GM12878 (cell line): ENCODE results near the gene KNSTRN. TPM values are rescaled to one million over a fixed set of nuclear protein-coding genes. Genes with fewer than 3 reads are reported as not detected.

ENCODE experiments used
- ATAC-seq: fragments of 200-7000 bp; cut with Tn5 transposase; 3 replicates; pipeline ENCODE4 v1.9.1; 2020; ENCODE audit warnings: mild to moderate bottlenecking, moderate library complexity
- BruUV-seq: library from RNA; stranded (reverse); fragments of 400-500 nt; replicated peaks from 2 replicates; lab custom pipeline; 2021; lab: Mats Ljungman, UMichigan
- CTCF ChIA-PET: fragments of 300-600 bp; sonication (Branson Sonifier 250); formaldehyde crosslinking; extraction: SDS; loops from one replicate; lab custom pipeline; 2021; ENCODE audit warnings: inconsistent platforms; lab: Yijun Ruan, JAX
- POLR2A ChIA-PET: fragments of 350-600 bp; formaldehyde crosslinking; extraction: SDS; loops from one replicate; lab custom pipeline; 2021; ENCODE audit warnings: inconsistent platforms; lab: Charles Lee
- RAD21 ChIA-PET: fragments of 300-600 bp; sonication (Branson Sonifier 250); formaldehyde crosslinking; loops from one replicate; lab custom pipeline; 2023; ENCODE audit warnings: antibody characterized with exemption; ENCODE audit not compliant: unreplicated experiment; lab: Charles Lee
- SMC1A ChIA-PET: fragments of 300-600 bp; sonication (Branson Sonifier 250); formaldehyde crosslinking; loops from one replicate; lab custom pipeline; 2023; ENCODE audit not compliant: unreplicated experiment, uncharacterized antibody; lab: Charles Lee
- DNase-seq: peaks from one replicate; pipeline ENCODE4 v3.0.0-alpha.2; 2011; ENCODE audit warnings: low read depth, low spot score
- FAIRE-seq: peaks from 3 replicates; lab custom pipeline; 2011; peaks lifted over from hg19 to GRCh38; lab: Jason Lieb, UNC
- H2AFZ ChIP-seq: 2 replicates; pipeline ENCODE4 v1.6.0; 2011; ENCODE audit warnings: low read depth, low read length, control low read depth; ENCODE audit not compliant: control insufficient read depth
- H3K27ac ChIP-seq: 2 replicates; pipeline ENCODE4 v1.5.1; 2011; ENCODE audit warnings: control low read depth; ENCODE audit not compliant: control insufficient read depth, insufficient read depth
- H3K27me3 ChIP-seq, 2 experiments: replicated peaks in 1 of 2; 2 replicates each; pipeline versions ENCODE4 v1.6.0 to v1.6.1; 2011; ENCODE audit warnings: low read length in 1 of 2; ENCODE audit not compliant: control insufficient read depth in 2 of 2, insufficient read depth in 2 of 2
- H3K36me3 ChIP-seq, 2 experiments: 2 replicates each; pipeline ENCODE4 v1.5.1; 2011; ENCODE audit warnings: low read length in 1 of 2; ENCODE audit not compliant: control insufficient read depth in 2 of 2, insufficient read depth in 2 of 2
- H3K4me1 ChIP-seq: 2 replicates; pipeline ENCODE4 v1.6.1; 2011; ENCODE audit warnings: mild to moderate bottlenecking, low read length, moderate library complexity, mixed read lengths; ENCODE audit not compliant: control insufficient read depth, insufficient read depth
- H3K4me2 ChIP-seq: 2 replicates; pipeline ENCODE4 v1.6.0; 2011; ENCODE audit warnings: control low read depth; ENCODE audit not compliant: control insufficient read depth, insufficient read depth
- H3K4me3 ChIP-seq: fragments of 200-600 bp; sonication (generic); 2 replicates; pipeline ENCODE4 v1.5.1; 2016
- H3K79me2 ChIP-seq: 2 replicates; pipeline ENCODE4 v1.6.0; 2011; ENCODE audit warnings: low read length; ENCODE audit not compliant: control insufficient read depth, insufficient read depth
- H3K9ac ChIP-seq: 2 replicates; pipeline ENCODE4 v1.8.0; 2011; ENCODE audit warnings: low read length, control low read depth, mixed read lengths; ENCODE audit not compliant: control insufficient read depth, insufficient read depth
- H3K9me3 ChIP-seq: replicated peaks from 3 replicates; pipeline ENCODE4 v1.5.1; 2011; ENCODE audit warnings: mild to moderate bottlenecking, low read length; ENCODE audit not compliant: control insufficient read depth, insufficient read depth
- H4K20me1 ChIP-seq: 2 replicates; pipeline ENCODE4 v1.6.0; 2011; ENCODE audit not compliant: control insufficient read depth, insufficient read depth
- HDGF ChIP-seq: fragments of 450-650 bp; IDR thresholded peaks from 2 replicates; pipeline ENCODE4 v1.6.1; 2016; ENCODE audit warnings: antibody characterized with exemption
- JUND ChIP-seq: IDR thresholded peaks from 2 replicates; pipeline ENCODE4 v1.6.1; 2012; ENCODE audit warnings: low read depth, mild to moderate bottlenecking, low read length, improper control_type of control experiment, moderate library complexity
- SMAD1 ChIP-seq: fragments of 450-650 bp; IDR thresholded peaks from 2 replicates; pipeline ENCODE4 v1.6.1; 2018; ENCODE audit warnings: mild to moderate bottlenecking, low read depth; ENCODE audit not compliant: partially characterized antibody
- SRF ChIP-seq, 2 experiments: IDR thresholded peaks; 2 replicates each; pipeline ENCODE4 v1.6.1; 2011; ENCODE audit warnings: low read depth in 2 of 2, low read length in 2 of 2, mild to moderate bottlenecking in 1 of 2, moderate library complexity in 1 of 2
- TBL1XR1 ChIP-seq: IDR thresholded peaks from 2 replicates; pipeline ENCODE4 v1.6.1; 2012; ENCODE audit warnings: low read depth, low read length, improper control_type of control experiment
- TCF7 ChIP-seq: IDR thresholded peaks from 2 replicates; pipeline ENCODE4 v1.6.1; 2014; ENCODE audit warnings: antibody characterized with exemption, borderline replicate concordance
- ZBED1 ChIP-seq: IDR thresholded peaks from 2 replicates; pipeline ENCODE4 v1.6.1; 2016; ENCODE audit warnings: borderline replicate concordance
- ZNF384 ChIP-seq: IDR thresholded peaks from 2 replicates; pipeline ENCODE4 v1.6.1; 2012; ENCODE audit warnings: low read depth, mild to moderate bottlenecking, low read length, improper control_type of control experiment, borderline replicate concordance
- WGBS: methylation state at CpG from one replicate; pipeline ENCODE4 v1.1.6; 2016; ENCODE audit warnings: low lambda C conversion rate; ENCODE audit not compliant: insufficient replicate concordance, insufficient coverage; ENCODE audit errors: missing lambda C conversion rate; 5-methylcytosine and 5-hydroxymethylcytosine counted together
- in situ Hi-C: fragments of 300-500 bp; cut with MboI; formaldehyde crosslinking; loops from 9 replicates; pipeline ENCODE4 v1.14.3; 2018; ENCODE audit warnings: mixed read lengths
- intact Hi-C: fragments of 100-400 bp; cut with micrococcal nuclease; formaldehyde crosslinking; loops from one replicate; pipeline ENCODE4 v1.14.2; 2022; ENCODE audit not compliant: unreplicated experiment
- polyA plus RNA-seq, 11 experiments: library from polyadenylated mRNA; depleted of rRNA in 4 of 11; unstranded in 6 of 11; stranded (reverse) in 5 of 11; fragments of >200 nt; fragmentation: Nextera tagmentation in 4 of 11; fragmentation: Illumina TruSeq in 1 of 11; extraction: Ambion mirVana in 4 of 11; extraction: Trizol in 1 of 11; gene quantifications; 1 replicate in 1 of 11; 2 replicates in 10 of 11; pipeline versions ENCODE4 v1.2.1 to v1.2.3, GENCODE V29; 2011 to 2016; ENCODE audit warnings: inconsistent platforms in 2 of 11, missing spikeins in 2 of 11, low read depth in 1 of 11
- total RNA-seq, 4 experiments: library from RNA; depleted of rRNA in 3 of 4; stranded (reverse); fragments of >200 nt in 3 of 4; fragmentation: Illumina TruSeq in 1 of 4; extraction: Trizol in 1 of 4; gene quantifications; 2 replicates each; pipeline versions ENCODE4 v1.2.1 to v1.2.3, GENCODE V29; 2013 to 2021
- TF ChIP-seq, protein P1 (sequence below): IDR thresholded peaks from 2 replicates; pipeline ENCODE4 v1.6.1; 2011; ENCODE audit warnings: low read depth, mild to moderate bottlenecking, low read length, moderate library complexity, borderline replicate concordance; ENCODE audit errors: extremely low read depth
- TF ChIP-seq, protein P2 (sequence below): IDR thresholded peaks from 2 replicates; pipeline ENCODE4 v1.6.1; 2011; ENCODE audit warnings: mild to moderate bottlenecking, low read depth, low read length, moderate library complexity; ENCODE audit not compliant: insufficient replicate concordance
- TF ChIP-seq, protein P3 (sequence below): fragments of 150-350 bp; IDR thresholded peaks from 2 replicates; pipeline ENCODE4 v1.6.1; 2014; ENCODE audit warnings: mild to moderate bottlenecking, low read depth, low read length

Gene KNSTRN
- total and polyA plus RNA-seq, 10 of the 15 experiments (the other 5 are each of a cell fraction or from before 2014, with no cell fraction given), result 30.3 to 72.1 (median 47.1) TPM

DNA sequence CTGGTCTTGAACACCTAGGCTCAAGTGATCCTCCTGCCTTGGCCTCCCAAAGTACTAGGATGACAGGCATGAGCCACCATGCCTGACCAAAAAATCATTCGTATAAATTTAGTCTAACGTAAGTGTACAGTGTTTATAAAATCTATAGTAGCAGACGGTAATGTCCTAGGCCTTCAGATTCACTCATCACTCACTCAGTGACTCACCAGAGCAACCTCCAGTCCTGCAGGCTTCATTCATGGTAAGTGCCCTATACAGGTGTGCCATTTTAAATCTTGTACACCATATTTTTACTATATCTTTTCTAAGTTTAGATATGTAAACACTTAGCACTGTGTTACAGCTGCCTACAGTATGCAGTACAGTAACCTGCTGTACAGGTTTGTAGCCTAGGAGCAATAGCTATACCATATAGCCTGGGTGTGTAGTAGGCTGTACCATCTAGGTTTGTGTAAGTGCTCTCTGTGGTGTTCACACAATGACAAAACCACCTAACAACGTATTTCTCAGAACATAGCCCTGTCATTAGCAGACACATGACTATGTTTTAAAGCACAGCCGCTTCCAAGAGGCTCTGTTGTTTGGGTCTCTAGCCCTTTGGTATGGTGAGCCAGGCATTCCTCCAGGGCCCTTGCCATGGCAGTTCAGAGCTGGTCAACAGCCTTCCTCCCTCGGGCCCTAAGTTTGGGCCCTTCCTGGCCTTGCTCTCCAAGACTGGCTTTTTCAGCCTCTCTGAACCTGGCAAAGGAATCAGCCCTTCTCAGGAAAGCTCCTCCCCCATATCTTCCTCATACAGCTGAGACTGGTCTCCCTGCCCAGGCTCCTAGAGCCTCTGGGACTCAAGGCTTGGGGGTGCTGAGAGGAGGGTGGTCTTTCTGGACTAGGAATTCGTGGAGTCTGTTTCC lies 39.9 kb upstream of the KNSTRN start:
- Histone ChIP-seq H3K27ac (no peak overlapping the region), H3K27me3 (no peaks in the 10 kb centered on the region; a peak in 1 of 4 replicates), H3K4me1 (no peaks in the 10 kb centered on the region), H3K4me3 (no peak overlapping the region), H4K20me1 (no peaks in the 10 kb centered on the region), H3K9ac (no peak overlapping the region), H3K4me2 (no peak overlapping the region), H3K9me3 (no peaks in the 10 kb centered on the region), H3K36me3 (no peaks in the 10 kb centered on the region), H2AFZ (no peak overlapping the region), H3K79me2 (no peaks in the 10 kb centered on the region)
- ChIA-PET RAD21 (interaction anchor here (0.6 to 3.4 kb wide), 5 partner anchors 63 to 162 kb away, joined by 3 to 17 read pairs (median 4); partner anchors contain the start of gene IVD), CTCF (interaction anchor here (0.8 to 13.7 kb wide), 22 partner anchors 8 to 178 kb away, joined by 3 to 336 read pairs (median 4); partner anchors contain the start of genes INAFM2, KNSTRN, PHGR1 and PLCB2), SMC1A (interaction anchor here (0.7 to 1.5 kb wide), 4 partner anchors 23 to 80 kb away, joined by 3 read pairs; no protein-coding TSS in a partner anchor), POLR2A (no interaction called here)
- intact Hi-C loops (loop anchor here (10.0 kb wide), 1 partner anchor 162 kb away; no protein-coding TSS in a partner anchor), in situ Hi-C loops (no loop called here)
- no peak for TF ChIP-seq ZNF384
- no peak for TF ChIP-seq ZBED1
- ATAC-seq (no peak), DNase-seq (no peak), FAIRE-seq (no peak)
- BruUV-seq, result no TSS peak
- 19% methylated on average over 7 of the region's 7 CpGs for WGBS

DNA sequence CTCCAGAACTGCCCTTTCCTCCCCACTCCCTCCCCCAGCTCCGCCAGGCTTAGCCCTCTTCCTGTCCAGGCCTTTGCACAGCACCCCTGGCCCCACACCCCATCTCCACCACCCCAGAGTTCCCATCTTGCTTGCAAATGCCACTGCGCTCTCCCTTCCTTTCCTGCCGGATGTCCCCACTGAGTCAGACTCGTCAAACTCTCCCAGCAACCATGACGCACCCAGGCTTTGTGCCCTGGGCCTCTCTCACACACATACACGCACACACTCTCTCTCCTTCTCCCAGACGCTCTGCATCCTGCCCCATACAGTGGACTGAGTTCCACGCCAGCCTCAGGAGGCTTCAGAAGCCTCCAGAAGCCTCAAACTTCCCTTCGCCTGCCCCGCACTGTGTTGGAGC lies 39.0 kb upstream of the KNSTRN start:
- no peak overlapping the region for H3K4me3 ChIP-seq
- no peaks in the 10 kb centered on the region for H3K9me3 ChIP-seq
- H3K27ac ChIP-seq, result no peak overlapping the region
- DNase-seq, result no peak
- POLR2A ChIA-PET, result no interaction called here
- 22% methylated on average over 9 of the region's 10 CpGs for WGBS
- H3K4me1 ChIP-seq, result no peaks in the 10 kb centered on the region
- intact Hi-C loops (loop anchor here (10.0 kb wide), 1 partner anchor 161 kb away; no protein-coding TSS in a partner anchor), in situ Hi-C loops (no loop called here)
- H3K9ac ChIP-seq, result no peak overlapping the region
- no peaks in the 10 kb centered on the region for H3K36me3 ChIP-seq
- no peaks in the 10 kb centered on the region for H3K79me2 ChIP-seq
- no peak for ATAC-seq
- H4K20me1 ChIP-seq, result no peaks in the 10 kb centered on the region
- CTCF ChIA-PET, result interaction anchor here (0.8 to 13.7 kb wide), 16 partner anchors 9 to 177 kb away, joined by 3 to 336 read pairs (median 6); partner anchors contain the start of genes INAFM2, IVD and PLCB2
- SMC1A ChIA-PET, result interaction anchor here (0.6 to 1.5 kb wide), 5 partner anchors 23 to 207 kb away, joined by 3 to 7 read pairs (median 3); no protein-coding TSS in a partner anchor
- BruUV-seq, result no TSS peak
- no peaks in the 10 kb centered on the region; a peak in 1 of 4 replicates for H3K27me3 ChIP-seq
- no peak overlapping the region for H2AFZ ChIP-seq
- no peak for FAIRE-seq
- RAD21 ChIA-PET, result interaction anchor here (0.8 to 3.4 kb wide), 5 partner anchors 18 to 126 kb away, joined by 3 to 17 read pairs (median 4); no protein-coding TSS in a partner anchor
- H3K4me2 ChIP-seq, result no peak overlapping the region
- TF ChIP-seq, protein P1, sequence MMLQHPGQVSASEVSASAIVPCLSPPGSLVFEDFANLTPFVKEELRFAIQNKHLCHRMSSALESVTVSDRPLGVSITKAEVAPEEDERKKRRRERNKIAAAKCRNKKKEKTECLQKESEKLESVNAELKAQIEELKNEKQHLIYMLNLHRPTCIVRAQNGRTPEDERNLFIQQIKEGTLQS, result no peak
- TF ChIP-seq HDGF (no peak), JUND (no peak), TBL1XR1 (no peak), SRF (IDR thresholded peaks at IDR 0.05; ENCODE audit: low read depth in 2 of 2, low read length in 2 of 2) (no peak), SMAD1 (no peak), TCF7 (no peak)
- TF ChIP-seq, protein P2, sequence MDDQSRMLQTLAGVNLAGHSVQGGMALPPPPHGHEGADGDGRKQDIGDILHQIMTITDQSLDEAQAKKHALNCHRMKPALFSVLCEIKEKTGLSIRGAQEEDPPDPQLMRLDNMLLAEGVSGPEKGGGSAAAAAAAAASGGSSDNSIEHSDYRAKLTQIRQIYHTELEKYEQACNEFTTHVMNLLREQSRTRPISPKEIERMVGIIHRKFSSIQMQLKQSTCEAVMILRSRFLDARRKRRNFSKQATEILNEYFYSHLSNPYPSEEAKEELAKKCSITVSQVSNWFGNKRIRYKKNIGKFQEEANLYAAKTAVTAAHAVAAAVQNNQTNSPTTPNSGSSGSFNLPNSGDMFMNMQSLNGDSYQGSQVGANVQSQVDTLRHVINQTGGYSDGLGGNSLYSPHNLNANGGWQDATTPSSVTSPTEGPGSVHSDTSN, result no peak
- TF ChIP-seq, protein P3, sequence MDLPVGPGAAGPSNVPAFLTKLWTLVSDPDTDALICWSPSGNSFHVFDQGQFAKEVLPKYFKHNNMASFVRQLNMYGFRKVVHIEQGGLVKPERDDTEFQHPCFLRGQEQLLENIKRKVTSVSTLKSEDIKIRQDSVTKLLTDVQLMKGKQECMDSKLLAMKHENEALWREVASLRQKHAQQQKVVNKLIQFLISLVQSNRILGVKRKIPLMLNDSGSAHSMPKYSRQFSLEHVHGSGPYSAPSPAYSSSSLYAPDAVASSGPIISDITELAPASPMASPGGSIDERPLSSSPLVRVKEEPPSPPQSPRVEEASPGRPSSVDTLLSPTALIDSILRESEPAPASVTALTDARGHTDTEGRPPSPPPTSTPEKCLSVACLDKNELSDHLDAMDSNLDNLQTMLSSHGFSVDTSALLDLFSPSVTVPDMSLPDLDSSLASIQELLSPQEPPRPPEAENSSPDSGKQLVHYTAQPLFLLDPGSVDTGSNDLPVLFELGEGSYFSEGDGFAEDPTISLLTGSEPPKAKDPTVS, result no peak
